ENCODE data around the gene SIRT6. TPM values are rescaled to one million over a fixed set of nuclear protein-coding genes. Genes with fewer than 3 reads are reported as not detected.
"Not testable (repeated sequence)": the region's sequence is repeated elsewhere in the genome, so short reads cannot be mapped to it uniquely, and the experiment has no call there.

SIRT6 gene
- total and polyA plus RNA-seq, 2 donors from 2014 or later, result 27.0 to 27.3 TPM

GRCh38 chr19:4138445-4138844 is 43.9 kb downstream of the SIRT6 start:
- Histone ChIP-seq H3K9ac (ENCODE audit: low read length in 3 of 3) (no peak overlapping the region), H3K27me3 (ENCODE audit: control insufficient read depth, insufficient read depth, low read length) (no peaks in the 10 kb centered on the region), H3K27ac (ENCODE audit: low read depth in 2 of 2, low read length in 2 of 2) (no peak overlapping the region), H3K4me1 (ENCODE audit: control insufficient read depth in 2 of 3, insufficient read depth in 2 of 3, low read depth in 1 of 3, low read length in 3 of 3) (no peaks in the 10 kb centered on the region), H3K36me3 (ENCODE audit: control insufficient read depth in 2 of 3, insufficient read depth in 3 of 3, low read length in 3 of 3) (no peaks in the 10 kb centered on the region), H3K4me3 (ENCODE audit: low read length in 3 of 3) (no peak overlapping the region), H3K9me3 (ENCODE audit: control insufficient read depth in 2 of 3, insufficient read depth in 1 of 3, low read length in 3 of 3) (no peaks in the 10 kb centered on the region)
- DNase-seq (no peak), FAIRE-seq (no peak)
- TF ChIP-seq, protein P1, sequence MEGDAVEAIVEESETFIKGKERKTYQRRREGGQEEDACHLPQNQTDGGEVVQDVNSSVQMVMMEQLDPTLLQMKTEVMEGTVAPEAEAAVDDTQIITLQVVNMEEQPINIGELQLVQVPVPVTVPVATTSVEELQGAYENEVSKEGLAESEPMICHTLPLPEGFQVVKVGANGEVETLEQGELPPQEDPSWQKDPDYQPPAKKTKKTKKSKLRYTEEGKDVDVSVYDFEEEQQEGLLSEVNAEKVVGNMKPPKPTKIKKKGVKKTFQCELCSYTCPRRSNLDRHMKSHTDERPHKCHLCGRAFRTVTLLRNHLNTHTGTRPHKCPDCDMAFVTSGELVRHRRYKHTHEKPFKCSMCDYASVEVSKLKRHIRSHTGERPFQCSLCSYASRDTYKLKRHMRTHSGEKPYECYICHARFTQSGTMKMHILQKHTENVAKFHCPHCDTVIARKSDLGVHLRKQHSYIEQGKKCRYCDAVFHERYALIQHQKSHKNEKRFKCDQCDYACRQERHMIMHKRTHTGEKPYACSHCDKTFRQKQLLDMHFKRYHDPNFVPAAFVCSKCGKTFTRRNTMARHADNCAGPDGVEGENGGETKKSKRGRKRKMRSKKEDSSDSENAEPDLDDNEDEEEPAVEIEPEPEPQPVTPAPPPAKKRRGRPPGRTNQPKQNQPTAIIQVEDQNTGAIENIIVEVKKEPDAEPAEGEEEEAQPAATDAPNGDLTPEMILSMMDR (IDR thresholded peaks at IDR 0.05; ENCODE audit: borderline replicate concordance, extremely low read depth, insufficient read depth), result no peak
- intact Hi-C loops (cut with DNase I), result no loop called here

DNA sequence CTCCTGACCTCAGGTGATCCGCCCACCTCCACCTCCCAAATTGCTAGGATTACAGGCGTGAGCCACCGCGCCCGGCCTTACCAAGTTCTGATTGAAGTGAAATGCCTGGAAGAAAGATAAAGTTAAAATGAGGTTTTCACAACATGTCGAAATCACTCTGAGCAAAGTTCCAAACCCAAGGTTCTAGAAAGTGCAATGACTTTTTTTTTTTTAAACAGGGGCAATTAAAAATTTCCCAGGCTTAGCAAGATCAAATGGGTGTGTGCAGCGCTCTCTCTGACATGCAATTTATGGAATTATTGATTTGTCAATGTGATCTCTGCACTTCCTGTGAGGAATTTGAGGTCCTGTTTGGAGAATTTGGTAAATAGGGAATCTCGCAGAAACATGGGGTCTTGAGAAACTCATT is 45.7 kb downstream of the SIRT6 start:
- no peak for FAIRE-seq
- TF ChIP-seq, protein P1 (IDR thresholded peaks at IDR 0.05; ENCODE audit: borderline replicate concordance, extremely low read depth, insufficient read depth), result no peak
- no peaks in the 10 kb centered on the region for H3K27me3 ChIP-seq (ENCODE audit: control insufficient read depth, insufficient read depth, low read length)

GRCh38 chr19:4135386-4135785 is 47.0 kb downstream of the SIRT6 start:
- H3K9ac ChIP-seq (ENCODE audit: low read length in 3 of 3); DNase-seq; H3K27me3 ChIP-seq (ENCODE audit: control insufficient read depth, insufficient read depth, low read length); H3K27ac ChIP-seq (ENCODE audit: low read depth in 2 of 2, low read length in 2 of 2); FAIRE-seq; H3K9me3 ChIP-seq (ENCODE audit: control insufficient read depth in 2 of 3, insufficient read depth in 1 of 3, low read length in 3 of 3); H3K36me3 ChIP-seq (ENCODE audit: control insufficient read depth in 2 of 3, insufficient read depth in 3 of 3, low read length in 3 of 3); H3K4me1 ChIP-seq (ENCODE audit: control insufficient read depth in 2 of 3, insufficient read depth in 2 of 3, low read depth in 1 of 3, low read length in 3 of 3); intact Hi-C loops (cut with DNase I); H3K4me3 ChIP-seq (ENCODE audit: low read length in 3 of 3): not testable (repeated sequence)

More for the DNA sequence above, 45.7 kb downstream of the SIRT6 start:
- no peak for DNase-seq
- no peaks in the 10 kb centered on the region for H3K4me1 ChIP-seq (ENCODE audit: control insufficient read depth in 2 of 3, insufficient read depth in 2 of 3, low read depth in 1 of 3, low read length in 3 of 3)
- intact Hi-C loops (cut with DNase I), result no loop called here
- H3K9ac ChIP-seq (ENCODE audit: low read length in 3 of 3), result no peak overlapping the region
- no peaks in the 10 kb centered on the region for H3K36me3 ChIP-seq (ENCODE audit: control insufficient read depth in 2 of 3, insufficient read depth in 3 of 3, low read length in 3 of 3)
- no peaks in the 10 kb centered on the region for H3K9me3 ChIP-seq (ENCODE audit: control insufficient read depth in 2 of 3, insufficient read depth in 1 of 3, low read length in 3 of 3)
- H3K27ac ChIP-seq (ENCODE audit: low read depth in 2 of 2, low read length in 2 of 2), result no peak overlapping the region
- no peak overlapping the region for H3K4me3 ChIP-seq (ENCODE audit: low read length in 3 of 3)

- FAIRE-seq (no peak), DNase-seq (no peak)
- Histone ChIP-seq H3K4me1 (ENCODE audit: control insufficient read depth in 2 of 3, insufficient read depth in 2 of 3, low read depth in 1 of 3, low read length in 3 of 3) (no peaks in the 10 kb centered on the region), H3K4me3 (ENCODE audit: low read length in 3 of 3) (no peak overlapping the region), H3K27ac (ENCODE audit: low read depth in 2 of 2, low read length in 2 of 2) (no peak overlapping the region), H3K9me3 (ENCODE audit: control insufficient read depth in 2 of 3, insufficient read depth in 1 of 3, low read length in 3 of 3) (no peaks in the 10 kb centered on the region), H3K27me3 (ENCODE audit: control insufficient read depth, insufficient read depth, low read length) (no peaks in the 10 kb centered on the region), H3K9ac (ENCODE audit: low read length in 3 of 3) (no peak overlapping the region), H3K36me3 (ENCODE audit: control insufficient read depth in 2 of 3, insufficient read depth in 3 of 3, low read length in 3 of 3) (no peaks in the 10 kb centered on the region)
- TF ChIP-seq, protein P1 (IDR thresholded peaks at IDR 0.05; ENCODE audit: borderline replicate concordance, extremely low read depth, insufficient read depth), result no peak
- intact Hi-C loops (cut with DNase I), result no loop called here
These were observed 48.0 kb downstream of the SIRT6 start for GRCh38 chr19:4134351-4134750.
